IPS DF 6.9 (cell line): Measurements from ENCODE around the gene ABLIM2.

Experiments used
- DNase-seq: peaks from one replicate; pipeline ENCODE4 v3.0.0-alpha.2; 2013; ENCODE audit warnings: low read depth, low spot score
- H3K27ac ChIP-seq: one replicate; pipeline ENCODE4 v1.5.1; 2013; ENCODE audit warnings: low read length, control low read depth
- H3K27me3 ChIP-seq: 2 replicates; pipeline ENCODE4 v1.6.1; 2013; ENCODE audit warnings: mild to moderate bottlenecking, low read length; ENCODE audit not compliant: control insufficient read depth, insufficient read depth
- H3K36me3 ChIP-seq: 2 replicates; pipeline ENCODE4 v1.6.1; 2013; ENCODE audit warnings: low read length; ENCODE audit not compliant: control insufficient read depth, insufficient read depth
- H3K4me1 ChIP-seq: 2 replicates; pipeline ENCODE4 v1.6.1; 2013; ENCODE audit warnings: low read length; ENCODE audit not compliant: control insufficient read depth, insufficient read depth
- H3K4me3 ChIP-seq: 2 replicates; pipeline ENCODE4 v1.5.1; 2013; ENCODE audit warnings: mild to moderate bottlenecking, low read length
- H3K9me3 ChIP-seq: 2 replicates; pipeline ENCODE4 v1.6.1; 2013; ENCODE audit warnings: low read length, inconsistent platforms; ENCODE audit not compliant: control insufficient read depth, insufficient read depth
- WGBS: extraction: QIAGEN DNeasy Blood & Tissue Kit; methylation state at CpG from one replicate; pipeline ENCODE4 v1.1.7; 2013; ENCODE audit warnings: mixed read lengths, missing lambda C conversion rate; ENCODE audit not compliant: insufficient read length, insufficient coverage; 5-methylcytosine and 5-hydroxymethylcytosine counted together

Gene ABLIM2

DNA sequence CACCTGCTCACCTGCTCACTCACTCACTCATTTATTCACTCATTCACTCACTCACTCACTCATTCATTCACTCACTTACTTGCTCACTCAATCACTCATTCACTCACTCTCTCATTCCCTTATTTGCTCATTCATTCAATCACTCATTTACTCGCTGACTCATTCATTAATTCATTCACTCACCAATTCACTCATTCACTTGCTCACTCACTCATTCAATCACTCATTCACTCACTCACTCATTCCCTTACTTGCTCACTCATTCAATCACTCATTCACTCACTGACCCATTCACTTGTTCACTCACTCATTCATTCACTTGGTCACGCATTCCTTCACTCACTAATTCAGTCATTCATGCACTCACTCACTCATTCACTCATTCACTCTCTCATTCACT, 130.2 kb downstream of the ABLIM2 start:
- no peaks in the 10 kb centered on the region; the same call in 1 of the 2 replicates for H3K36me3 ChIP-seq
- 100% methylated on average over 1 of the region's 2 CpGs for WGBS
- no peaks in the 10 kb centered on the region for H3K27me3 ChIP-seq

DNA sequence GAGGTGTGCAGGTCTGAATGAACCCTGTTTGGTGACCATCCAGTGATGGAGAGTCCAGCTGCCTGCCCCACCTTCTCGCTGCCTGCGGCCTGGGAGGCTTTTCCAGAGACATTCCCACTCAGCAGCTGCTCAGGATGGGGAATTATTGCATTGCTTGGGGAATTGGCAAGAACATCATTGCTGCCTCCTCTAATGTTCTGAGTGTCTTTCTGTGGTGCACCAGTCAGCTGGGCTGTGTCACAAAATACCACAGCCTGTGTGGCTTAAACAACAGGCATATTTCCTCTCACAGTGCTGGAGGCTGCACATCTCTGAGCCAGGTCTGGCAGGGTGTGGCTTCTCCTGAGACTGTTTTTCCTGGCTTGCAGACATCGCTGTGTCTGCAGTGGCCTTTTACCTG, 132.2 kb downstream of the ABLIM2 start:
- WGBS, result no CpG with 5 or more reads among the region's 3 CpGs
- Histone ChIP-seq H3K4me1 (peaks cover 2% of the 10 kb centered on the region; the same call in 1 of the 2 replicates), H3K4me3 (no peak overlapping the region), H3K27me3 (no peaks in the 10 kb centered on the region), H3K9me3 (no peaks in the 10 kb centered on the region), H3K36me3 (no peaks in the 10 kb centered on the region; the same call in 1 of the 2 replicates), H3K27ac (no peak overlapping the region)
- no peak for DNase-seq

More for the DNA sequence above, 130.2 kb downstream of the ABLIM2 start:
- no peaks in the 10 kb centered on the region for H3K9me3 ChIP-seq
- DNase-seq, result no peak
- H3K4me3 ChIP-seq, result no peak overlapping the region
- H3K4me1 ChIP-seq, result peaks cover 2% of the 10 kb centered on the region; the same call in 1 of the 2 replicates
- no peak overlapping the region for H3K27ac ChIP-seq

DNA sequence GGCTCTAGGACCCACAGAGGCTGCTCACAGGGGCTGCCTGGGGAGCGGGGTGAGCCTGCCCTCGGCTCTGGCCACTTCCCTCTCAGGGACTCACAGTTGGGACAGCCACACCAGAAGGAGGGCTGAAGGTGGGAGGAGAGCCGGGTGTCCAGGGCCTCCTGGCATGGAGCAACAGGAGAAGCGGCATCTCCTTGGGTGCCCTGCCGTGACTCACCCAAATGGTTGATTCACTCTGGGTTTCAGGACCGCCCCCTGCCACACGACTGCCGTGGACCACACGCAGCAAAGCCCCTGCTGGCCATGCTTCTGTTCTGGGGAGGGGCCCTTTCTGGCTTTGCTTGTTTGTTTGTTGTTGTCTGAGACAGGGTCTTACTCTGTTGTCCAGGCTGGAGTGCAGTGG, 132.9 kb downstream of the ABLIM2 start:
- no CpG with 5 or more reads among the region's 9 CpGs for WGBS
- DNase-seq, result no peak
- Histone ChIP-seq H3K36me3 (no peaks in the 10 kb centered on the region; the same call in 1 of the 2 replicates), H3K9me3 (no peaks in the 10 kb centered on the region), H3K27me3 (no peaks in the 10 kb centered on the region), H3K4me1 (peaks cover 2% of the 10 kb centered on the region; the same call in 1 of the 2 replicates), H3K4me3 (no peak overlapping the region), H3K27ac (no peak overlapping the region)

DNA sequence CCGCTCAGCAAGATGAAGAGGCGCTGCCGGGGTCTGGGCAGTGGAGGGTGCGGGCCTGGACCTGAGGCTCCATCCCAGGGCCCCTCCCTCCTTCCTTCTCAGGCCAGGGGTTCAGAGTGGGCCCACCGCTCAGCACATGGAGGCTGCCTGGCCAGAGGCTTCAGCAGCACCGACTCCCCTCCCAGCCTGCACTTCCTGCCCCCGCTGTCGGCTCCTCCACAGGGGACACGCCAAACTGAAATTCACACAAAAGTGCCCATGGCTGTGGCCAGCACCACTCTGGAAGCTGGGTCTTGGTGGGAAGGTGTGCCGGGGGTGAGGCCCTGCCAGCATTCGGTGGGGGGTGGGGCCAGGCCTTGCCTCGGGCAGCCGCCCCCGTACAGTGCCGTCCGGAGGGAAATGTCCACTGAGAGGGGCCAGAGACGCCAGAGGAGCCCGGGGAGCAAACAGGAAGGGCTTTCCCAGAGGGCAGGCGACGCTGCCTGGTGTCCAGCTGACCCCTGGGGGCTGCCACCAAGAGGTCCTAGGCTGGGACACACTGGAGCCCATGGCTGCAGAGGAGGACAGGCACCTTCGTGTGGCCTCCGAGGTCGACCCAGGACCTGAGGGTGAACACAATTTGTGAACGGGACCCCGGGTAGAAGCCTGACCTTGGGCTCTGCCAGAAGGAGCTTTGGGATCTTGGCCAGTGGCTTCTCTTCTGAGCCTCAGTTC, 134.4 kb downstream of the ABLIM2 start:
- no peak for DNase-seq
- no peaks in the 10 kb centered on the region for H3K9me3 ChIP-seq
- no peaks in the 10 kb centered on the region; the same call in 1 of the 2 replicates for H3K36me3 ChIP-seq
- no peak overlapping the region for H3K27ac ChIP-seq
- no CpG with 5 or more reads among the region's 25 CpGs for WGBS
- H3K27me3 ChIP-seq, result no peaks in the 10 kb centered on the region
- H3K4me3 ChIP-seq, result no peak overlapping the region
- H3K4me1 ChIP-seq, result no peaks in the 10 kb centered on the region

DNA sequence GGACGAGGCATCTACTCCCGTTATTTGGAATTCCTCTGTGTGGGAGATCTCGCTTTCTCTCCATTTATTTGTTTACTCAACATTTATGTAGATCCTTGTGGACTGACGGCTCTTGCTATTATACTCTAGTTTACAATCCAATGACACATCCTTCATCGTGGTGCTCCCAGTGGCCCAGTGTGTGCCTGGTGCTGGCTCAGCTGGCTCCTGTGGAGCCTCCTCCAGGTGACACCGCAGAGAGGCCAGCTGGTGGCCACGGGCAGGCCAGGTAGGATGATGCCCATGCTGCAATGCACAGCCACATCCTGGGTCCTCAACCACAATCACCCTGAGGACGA, 134.9 kb downstream of the ABLIM2 start:
- Histone ChIP-seq H3K36me3 (no peaks in the 10 kb centered on the region; the same call in 1 of the 2 replicates), H3K4me3 (no peak overlapping the region), H3K9me3 (no peaks in the 10 kb centered on the region), H3K27me3 (no peaks in the 10 kb centered on the region), H3K4me1 (no peaks in the 10 kb centered on the region), H3K27ac (no peak overlapping the region)
- WGBS, result no CpG with 5 or more reads among the region's 8 CpGs
- DNase-seq, result no peak

DNA sequence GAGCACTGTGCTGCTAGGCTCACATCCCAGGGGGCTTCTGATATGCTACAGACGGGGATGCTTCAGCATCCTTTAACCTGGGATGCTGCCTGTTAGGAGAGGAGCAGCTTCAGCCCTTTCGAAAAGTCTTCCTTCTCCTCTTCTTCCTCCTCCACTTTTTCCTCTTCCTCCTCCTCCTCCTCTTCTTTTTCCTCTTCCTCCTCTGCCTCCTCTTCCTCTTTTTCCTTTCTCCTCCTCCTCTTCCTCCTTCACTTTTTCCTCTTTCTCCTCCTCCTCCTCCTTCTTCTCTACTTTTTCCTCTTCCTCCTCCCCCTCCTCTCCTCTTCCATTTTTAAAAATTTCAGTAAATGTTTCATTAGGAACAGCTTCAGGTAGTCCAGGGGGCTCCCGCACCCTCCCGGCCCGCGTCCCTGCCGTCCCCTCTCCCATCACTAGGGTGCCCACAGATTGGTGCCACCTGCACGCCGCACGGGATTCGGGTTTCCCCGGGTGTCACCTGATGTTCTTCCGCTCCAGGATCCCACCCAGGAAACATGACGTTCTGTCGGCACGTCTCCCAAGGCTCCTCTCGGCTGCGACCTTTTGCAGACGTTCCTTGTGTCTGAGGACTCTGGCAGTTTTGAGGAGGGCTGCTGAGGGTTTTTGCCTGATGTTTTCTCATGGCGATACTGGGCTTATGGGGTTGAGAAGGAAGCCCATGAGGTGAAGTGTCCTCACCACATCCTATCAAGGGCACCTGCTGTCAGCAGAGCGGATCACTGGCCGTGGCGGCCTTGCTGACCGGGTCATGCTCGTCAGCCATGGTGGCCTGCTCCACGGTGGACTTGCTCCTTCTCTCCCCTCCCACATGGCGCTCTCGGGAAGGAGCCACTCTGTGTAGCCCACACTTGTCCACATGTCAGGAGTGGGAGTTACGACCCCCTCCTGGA, 135.6 kb downstream of the ABLIM2 start:
- Histone ChIP-seq H3K9me3 (no peaks in the 10 kb centered on the region), H3K4me1 (no peaks in the 10 kb centered on the region), H3K36me3 (no peaks in the 10 kb centered on the region; the same call in 1 of the 2 replicates), H3K27ac (no peak overlapping the region), H3K27me3 (no peaks in the 10 kb centered on the region), H3K4me3 (no peak overlapping the region)
- no peak for DNase-seq
- no CpG with 5 or more reads among the region's 29 CpGs for WGBS

DNA sequence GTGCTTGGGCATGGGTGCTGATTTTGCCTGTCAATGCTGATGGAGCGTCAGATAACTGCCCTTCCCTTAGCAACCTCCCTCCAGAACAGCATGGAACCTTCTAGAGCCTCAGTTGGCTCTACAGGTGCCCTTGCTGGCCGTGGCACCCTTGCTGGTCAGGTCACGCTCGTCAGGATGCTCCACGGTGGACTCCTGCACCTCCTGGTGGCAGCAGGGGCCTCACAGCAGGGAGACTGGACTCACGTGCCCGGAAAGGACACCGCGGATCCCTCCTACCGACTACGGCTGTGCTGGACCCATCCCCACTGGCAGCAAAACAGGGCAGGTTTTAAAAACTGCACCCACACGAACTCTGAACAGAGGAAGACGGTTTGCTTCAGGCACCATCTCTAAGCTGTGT, 136.8 kb downstream of the ABLIM2 start:
- Histone ChIP-seq H3K4me3 (no peak overlapping the region), H3K9me3 (no peaks in the 10 kb centered on the region), H3K27me3 (no peaks in the 10 kb centered on the region), H3K4me1 (no peaks in the 10 kb centered on the region), H3K36me3 (no peaks in the 10 kb centered on the region; the same call in 1 of the 2 replicates), H3K27ac (no peak overlapping the region)
- no peak for DNase-seq
- WGBS, result no CpG with 5 or more reads among the region's 13 CpGs

DNA sequence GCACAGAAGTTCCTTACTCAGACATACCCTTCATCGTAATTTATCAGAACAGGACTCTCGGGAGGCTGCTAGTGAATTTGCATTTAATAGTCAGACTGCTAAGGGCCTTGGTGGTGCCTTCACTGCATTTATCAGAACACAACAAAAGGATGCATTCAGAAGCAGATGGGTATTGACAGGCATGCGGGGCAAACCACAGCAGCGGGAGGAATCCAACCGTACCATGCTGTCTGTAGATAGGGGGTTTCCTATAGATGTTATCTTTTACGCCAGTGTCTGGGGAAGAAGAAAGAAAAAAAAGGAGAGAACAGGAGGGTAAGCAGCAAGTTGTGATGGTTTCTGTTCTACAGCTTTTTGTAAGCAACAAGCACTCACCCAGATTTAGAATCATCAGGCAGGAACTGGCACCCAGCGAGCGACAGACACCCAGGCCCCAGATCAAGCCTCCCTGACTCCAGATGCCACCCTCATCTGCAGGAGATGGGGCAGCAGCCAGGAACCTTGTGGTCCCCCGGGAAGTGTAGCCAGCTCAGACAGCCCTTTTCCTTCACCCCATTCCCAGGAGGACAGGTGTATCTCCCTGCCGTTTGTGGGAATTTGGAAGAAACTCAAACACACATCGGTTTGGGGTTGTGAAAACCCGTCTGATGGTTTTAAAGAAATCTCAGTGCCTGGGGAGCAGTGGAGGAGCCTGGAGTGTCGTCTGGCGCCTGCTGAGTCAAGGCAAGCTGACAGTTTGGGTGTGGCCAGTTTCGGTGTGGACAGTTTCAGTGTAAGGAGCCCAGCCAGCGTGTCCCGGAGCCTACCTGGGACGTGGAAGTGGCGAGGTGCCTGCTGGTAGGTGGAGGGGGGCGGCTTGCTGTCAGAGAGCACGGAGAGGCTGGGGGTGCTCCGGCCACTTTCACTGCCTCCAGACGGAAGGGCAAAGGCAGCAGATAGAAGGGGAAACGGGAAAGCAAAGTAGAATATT, 138.9 kb downstream of the ABLIM2 start:
- no peak for DNase-seq
- WGBS, result no CpG with 5 or more reads among the region's 24 CpGs
- Histone ChIP-seq H3K36me3 (no peaks in the 10 kb centered on the region; the same call in 1 of the 2 replicates), H3K27me3 (no peaks in the 10 kb centered on the region), H3K4me1 (no peaks in the 10 kb centered on the region; the same call in 1 of the 2 replicates), H3K27ac (no peak overlapping the region), H3K9me3 (no peaks in the 10 kb centered on the region), H3K4me3 (no peak overlapping the region)

DNA sequence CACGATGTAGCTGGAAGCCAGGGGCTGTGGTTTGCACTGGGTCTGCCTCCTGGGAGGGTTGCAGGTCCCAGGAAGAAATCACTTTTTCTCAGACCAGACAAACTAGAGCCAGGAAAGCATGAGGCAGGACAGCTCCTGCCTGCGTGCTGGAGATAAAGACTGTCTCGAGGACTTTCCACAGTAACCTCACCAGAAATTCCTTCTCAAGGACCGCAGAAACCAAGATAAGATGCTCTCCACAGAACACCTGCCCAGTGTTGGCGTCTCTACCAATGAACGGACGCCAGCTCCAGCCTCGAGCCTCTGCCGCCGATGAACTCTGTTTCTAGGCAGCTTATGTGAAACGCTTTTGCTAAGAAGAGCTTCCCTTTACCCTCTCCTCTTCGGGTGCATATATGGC, 142.1 kb downstream of the ABLIM2 start:
- Histone ChIP-seq H3K27ac (no peak overlapping the region), H3K27me3 (no peaks in the 10 kb centered on the region), H3K4me1 (no peaks in the 10 kb centered on the region; the same call in 1 of the 2 replicates), H3K4me3 (no peak overlapping the region), H3K36me3 (no peaks in the 10 kb centered on the region), H3K9me3 (no peaks in the 10 kb centered on the region)
- no CpG with 5 or more reads among the region's 12 CpGs for WGBS
- DNase-seq, result no peak

DNA sequence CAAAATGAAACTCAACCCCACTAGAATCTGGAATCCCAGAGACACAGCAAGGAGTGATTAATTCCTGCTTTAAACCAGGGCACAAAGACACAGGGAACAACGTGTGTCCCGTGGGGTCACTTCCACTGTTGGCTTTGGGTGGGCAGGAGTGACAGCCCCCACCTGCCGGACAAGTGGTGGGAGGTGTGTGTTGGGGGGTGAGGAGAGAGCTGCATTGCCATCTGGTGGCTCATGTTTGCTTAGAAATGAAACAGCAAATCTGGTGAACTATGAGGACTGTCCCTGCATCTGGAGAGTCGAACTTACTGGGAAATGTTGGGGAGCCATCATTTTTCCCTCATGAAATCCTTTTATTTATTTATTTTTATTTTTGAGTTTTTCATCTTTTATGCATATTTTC, 143.1 kb downstream of the ABLIM2 start:
- Histone ChIP-seq H3K4me1 (no peaks in the 10 kb centered on the region; the same call in 1 of the 2 replicates), H3K9me3 (no peaks in the 10 kb centered on the region), H3K27ac (no peak overlapping the region), H3K27me3 (no peaks in the 10 kb centered on the region), H3K4me3 (no peak overlapping the region), H3K36me3 (no peaks in the 10 kb centered on the region)
- DNase-seq, result no peak
- no CpG with 5 or more reads among the region's 4 CpGs for WGBS
